PC-3 (cell line): ENCODE results near the gene MKI67. TPM values are rescaled to one million over a fixed set of nuclear protein-coding genes. Genes with fewer than 3 reads are reported as not detected.

Experiments
- ATAC-seq: fragments of 200-7000 bp; cut with Tn5 transposase; 2 replicates; pipeline ENCODE4 v1.9.1; 2020; ENCODE audit warnings: mild to moderate bottlenecking, moderate library complexity
- BruUV-seq: library from RNA; stranded (reverse); fragments of 400-500 nt; replicated peaks from 2 replicates; lab custom pipeline; 2021; lab: Mats Ljungman, UMichigan
- CTCF ChIA-PET: fragments of 300-600 bp; sonication (Branson Sonifier 250); formaldehyde crosslinking; loops from one replicate; lab custom pipeline; 2022; ENCODE audit warnings: antibody characterized with exemption; lab: Charles Lee
- POLR2A ChIA-PET: fragments of 300-600 bp; sonication (Branson Sonifier 250); formaldehyde crosslinking; loops from one replicate; lab custom pipeline; 2022; ENCODE audit warnings: antibody characterized with exemption; ENCODE audit not compliant: unreplicated experiment; lab: Charles Lee
- DNase-seq: peaks from one replicate; pipeline ENCODE4 v3.0.0-alpha.2; 2015
- H2AFZ ChIP-seq: fragments of 300-600 bp; sonication (generic); 2 replicates; pipeline ENCODE4 v1.6.0; 2016; ENCODE audit warnings: antibody characterized with exemption, low read length
- H3F3A ChIP-seq: fragments of 300-600 bp; sonication (generic); one replicate; pipeline ENCODE4 v1.6.0; 2017; ENCODE audit warnings: antibody characterized with exemption, low read length, control low read depth, mild to moderate bottlenecking; ENCODE audit not compliant: unreplicated experiment
- H3K27ac ChIP-seq: fragments of 300-600 bp; sonication (generic); 2 replicates; pipeline ENCODE4 v1.5.1; 2016; ENCODE audit warnings: mild to moderate bottlenecking, low read length
- H3K27me3 ChIP-seq: fragments of 300-600 bp; sonication (generic); 2 replicates; pipeline ENCODE4 v1.6.1; 2016; ENCODE audit warnings: low read length, mixed read lengths
- H3K36me3 ChIP-seq: fragments of 300-600 bp; sonication (generic); 2 replicates; pipeline ENCODE4 v1.6.1; 2016; ENCODE audit warnings: low read depth, mixed run types, low read length, mixed read lengths
- H3K4me1 ChIP-seq: fragments of 300-600 bp; sonication (generic); 2 replicates; pipeline ENCODE4 v1.5.1; 2016; ENCODE audit warnings: low read length; ENCODE audit not compliant: insufficient read depth
- H3K4me2 ChIP-seq: fragments of 300-600 bp; sonication (generic); 2 replicates; pipeline ENCODE4 v1.6.0; 2016; ENCODE audit warnings: low read length
- H3K4me3 ChIP-seq: fragments of 300-600 bp; sonication (generic); 2 replicates; pipeline ENCODE4 v1.5.1; 2016; ENCODE audit warnings: mild to moderate bottlenecking, low read length, mixed read lengths
- H3K79me2 ChIP-seq: fragments of 300-600 bp; sonication (generic); 2 replicates; pipeline ENCODE4 v1.6.1; 2017; ENCODE audit warnings: low read length, mixed read lengths
- H3K9ac ChIP-seq: fragments of 300-600 bp; sonication (generic); 2 replicates; pipeline ENCODE4 v1.6.0; 2016; ENCODE audit warnings: mild to moderate bottlenecking, low read length
- H3K9me2 ChIP-seq: fragments of 300-600 bp; sonication (generic); replicated peaks from 2 replicates; pipeline ENCODE4 v1.6.1; 2016; ENCODE audit warnings: mixed run types, low read length, mixed read lengths
- H3K9me3 ChIP-seq: fragments of 300-600 bp; sonication (generic); 2 replicates; pipeline ENCODE4 v1.6.1; 2016; ENCODE audit warnings: low read length, mixed read lengths
- H4K20me1 ChIP-seq: fragments of 300-600 bp; sonication (generic); 2 replicates; pipeline ENCODE4 v1.6.1; 2016; ENCODE audit warnings: low read length, mixed read lengths
- EZH2 ChIP-seq: fragments of 300-600 bp; sonication (generic); IDR thresholded peaks from one replicate; pipeline ENCODE4 v1.6.1; 2017; ENCODE audit warnings: antibody characterized with exemption, mild to moderate bottlenecking, low read length; ENCODE audit not compliant: unreplicated experiment
- EZH2phosphoT487 ChIP-seq: fragments of 300-600 bp; sonication (generic); IDR thresholded peaks from 2 replicates; pipeline ENCODE4 v1.6.1; 2018; ENCODE audit warnings: mild to moderate bottlenecking, antibody characterized with exemption, low read length, borderline replicate concordance
- intact Hi-C: fragments of 100-400 bp; cut with micrococcal nuclease; formaldehyde crosslinking; loops from 2 replicates; pipeline ENCODE4 v1.9.0; 2023
- total RNA-seq: library from RNA; depleted of rRNA; stranded (reverse); fragments of >200 nt; gene quantifications from 2 replicates; pipeline ENCODE4 v1.2.3, GENCODE V29; 2014
- TF ChIP-seq, protein P1 (sequence below): fragments of 300-600 bp; sonication (generic); conservative IDR thresholded peaks from 2 replicates; pipeline ENCODE4 v1.5.1; 2017; ENCODE audit warnings: antibody characterized with exemption, low read depth, mild to moderate bottlenecking, low read length

MKI67 gene
- total RNA-seq, 1 experiment from 2014 or later = 66.0 TPM

DNA sequence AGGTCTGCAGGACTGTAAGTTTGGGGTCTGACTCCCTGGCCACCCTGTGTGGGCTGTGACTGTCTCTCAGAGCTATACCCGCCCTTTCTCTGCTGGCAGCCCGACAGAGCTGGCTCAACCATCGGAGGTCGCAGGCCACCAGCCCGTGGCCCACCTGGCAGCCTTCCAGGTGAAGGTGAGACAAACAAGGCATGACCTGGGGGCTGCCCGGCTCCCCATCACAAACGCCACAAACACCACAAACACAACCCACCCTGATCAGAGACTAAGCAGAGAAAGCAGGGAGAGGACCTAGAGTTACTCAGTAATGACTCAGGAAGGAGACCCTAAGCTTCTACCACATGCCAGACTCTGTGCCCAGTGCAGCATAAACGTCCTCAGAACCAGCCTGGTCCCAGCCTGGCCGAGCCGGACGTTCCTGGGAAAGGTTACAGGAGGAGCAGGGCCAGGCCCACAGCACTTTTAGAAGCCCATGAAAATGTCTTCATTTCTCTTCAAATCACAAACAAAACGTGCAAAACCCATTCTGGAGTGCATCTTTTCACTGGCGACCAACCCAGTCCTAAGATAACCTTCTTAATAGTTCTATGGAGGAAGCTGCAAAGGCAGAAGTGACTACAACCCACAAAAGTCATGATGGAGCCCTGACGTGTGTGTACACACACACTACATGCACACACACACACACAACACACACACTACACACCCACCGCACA, 66.8 kb downstream of the MKI67 start:
- H3F3A ChIP-seq = no peaks in the 10 kb centered on the region
- no peaks in the 10 kb centered on the region for H3K36me3 ChIP-seq
- H3K9ac ChIP-seq = no peak overlapping the region
- POLR2A ChIA-PET = no interaction called here
- no peaks in the 10 kb centered on the region for H4K20me1 ChIP-seq
- ATAC-seq (no peak), DNase-seq (no peak)
- TF ChIP-seq EZH2phosphoT487 = no peak
- no peak for TF ChIP-seq EZH2
- TF ChIP-seq, protein P1, sequence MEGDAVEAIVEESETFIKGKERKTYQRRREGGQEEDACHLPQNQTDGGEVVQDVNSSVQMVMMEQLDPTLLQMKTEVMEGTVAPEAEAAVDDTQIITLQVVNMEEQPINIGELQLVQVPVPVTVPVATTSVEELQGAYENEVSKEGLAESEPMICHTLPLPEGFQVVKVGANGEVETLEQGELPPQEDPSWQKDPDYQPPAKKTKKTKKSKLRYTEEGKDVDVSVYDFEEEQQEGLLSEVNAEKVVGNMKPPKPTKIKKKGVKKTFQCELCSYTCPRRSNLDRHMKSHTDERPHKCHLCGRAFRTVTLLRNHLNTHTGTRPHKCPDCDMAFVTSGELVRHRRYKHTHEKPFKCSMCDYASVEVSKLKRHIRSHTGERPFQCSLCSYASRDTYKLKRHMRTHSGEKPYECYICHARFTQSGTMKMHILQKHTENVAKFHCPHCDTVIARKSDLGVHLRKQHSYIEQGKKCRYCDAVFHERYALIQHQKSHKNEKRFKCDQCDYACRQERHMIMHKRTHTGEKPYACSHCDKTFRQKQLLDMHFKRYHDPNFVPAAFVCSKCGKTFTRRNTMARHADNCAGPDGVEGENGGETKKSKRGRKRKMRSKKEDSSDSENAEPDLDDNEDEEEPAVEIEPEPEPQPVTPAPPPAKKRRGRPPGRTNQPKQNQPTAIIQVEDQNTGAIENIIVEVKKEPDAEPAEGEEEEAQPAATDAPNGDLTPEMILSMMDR = no peak
- no peaks in the 10 kb centered on the region for H3K27me3 ChIP-seq
- H2AFZ ChIP-seq = no peak overlapping the region
- no peaks in the 10 kb centered on the region for H3K4me1 ChIP-seq
- no peak overlapping the region for H3K4me3 ChIP-seq
- CTCF ChIA-PET = no interaction called here
- H3K9me3 ChIP-seq = no peaks in the 10 kb centered on the region
- H3K9me2 ChIP-seq = no peaks in the 10 kb centered on the region
- no peak overlapping the region for H3K27ac ChIP-seq
- no peaks in the 10 kb centered on the region for H3K79me2 ChIP-seq
- no TSS peak for BruUV-seq
- H3K4me2 ChIP-seq = no peak overlapping the region
- intact Hi-C loops = no loop called here

DNA sequence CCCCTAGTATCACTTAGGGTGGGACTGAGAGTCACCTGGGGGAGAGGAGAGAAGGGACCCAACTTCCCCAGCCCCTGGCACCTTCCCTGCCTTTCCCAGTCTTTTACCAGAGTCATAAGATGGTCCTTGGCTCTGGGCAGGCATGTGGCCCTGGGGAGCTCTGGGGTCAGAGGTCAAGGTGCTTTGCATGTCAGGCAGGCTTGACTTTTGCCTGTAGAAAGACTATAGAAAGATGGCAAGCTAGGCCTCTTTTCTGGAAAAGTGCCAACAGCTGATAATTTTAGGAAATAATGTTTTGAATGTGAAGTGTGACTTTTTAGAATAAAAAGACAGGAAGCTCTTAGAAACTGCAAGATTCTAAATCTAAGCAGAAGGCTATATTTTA, 67.5 kb downstream of the MKI67 start:
- POLR2A ChIA-PET = no interaction called here

More for the DNA sequence above, 67.5 kb downstream of the MKI67 start:
- no peaks in the 10 kb centered on the region for H3K9me2 ChIP-seq
- no peak overlapping the region for H2AFZ ChIP-seq
- H3K4me3 ChIP-seq = no peak overlapping the region
- H3K79me2 ChIP-seq = no peaks in the 10 kb centered on the region
- H3K27ac ChIP-seq = no peak overlapping the region
- H3K9me3 ChIP-seq = no peaks in the 10 kb centered on the region
- H3K27me3 ChIP-seq = no peaks in the 10 kb centered on the region
- no peak overlapping the region for H3K4me2 ChIP-seq
- H3F3A ChIP-seq = no peaks in the 10 kb centered on the region
- TF ChIP-seq EZH2phosphoT487 (no peak), EZH2 (no peak)
- TF ChIP-seq, protein P1 = no peak
- H3K36me3 ChIP-seq = no peaks in the 10 kb centered on the region
- CTCF ChIA-PET = no interaction called here
- H4K20me1 ChIP-seq = no peaks in the 10 kb centered on the region
- DNase-seq (no peak), ATAC-seq (no peak)
- H3K9ac ChIP-seq = no peak overlapping the region
- intact Hi-C loops = no loop called here
- BruUV-seq = no TSS peak
- no peaks in the 10 kb centered on the region for H3K4me1 ChIP-seq
